Measurements from ENCODE around the gene C19orf25.

The C19orf25 gene

GRCh38 chr19:1466461-1467214 is 12.4 kb downstream of the C19orf25 start:
- no peak for DNase-seq (ENCODE audit: low read depth)

- DNase-seq (ENCODE audit: low read depth), result no peak
These were observed 13.0 kb downstream of the C19orf25 start for GRCh38 chr19:1466018-1466460.

- DNase-seq (ENCODE audit: low read depth), result no peak
These were observed 13.6 kb downstream of the C19orf25 start for GRCh38 chr19:1465191-1466016.

- DNase-seq (ENCODE audit: low read depth), result no peak
These were observed 17.2 kb downstream of the C19orf25 start for GRCh38 chr19:1461862-1462261.

GRCh38 chr19:1460033-1460995 is 18.7 kb downstream of the C19orf25 start:
- no peak for DNase-seq (ENCODE audit: low read depth)

GRCh38 chr19:1459479-1459878 is 19.5 kb downstream of the C19orf25 start:
- DNase-seq (ENCODE audit: low read depth), result no peak

- DNase-seq (ENCODE audit: low read depth), result no peak
These were observed 21.1 kb downstream of the C19orf25 start for GRCh38 chr19:1457892-1458291.

GRCh38 chr19:1457031-1457739 is 21.8 kb downstream of the C19orf25 start:
- DNase-seq (ENCODE audit: low read depth), result no peak

GRCh38 chr19:1456121-1456900 is 22.7 kb downstream of the C19orf25 start:
- DNase-seq (ENCODE audit: low read depth), result no peak

GRCh38 chr19:1455336-1456120 is 23.5 kb downstream of the C19orf25 start:
- DNase-seq (ENCODE audit: low read depth), result no peak

- DNase-seq (ENCODE audit: low read depth), result no peak
These were observed 24.0 kb downstream of the C19orf25 start for GRCh38 chr19:1455002-1455335.

GRCh38 chr19:1453525-1454364 is 25.3 kb downstream of the C19orf25 start:
- DNase-seq (ENCODE audit: low read depth), result no peak

- DNase-seq (ENCODE audit: low read depth), result no peak
These were observed 26.1 kb downstream of the C19orf25 start for GRCh38 chr19:1452802-1453524.

- DNase-seq (ENCODE audit: low read depth), result no peak
These were observed 26.9 kb downstream of the C19orf25 start for GRCh38 chr19:1451916-1452801.

- no peak for DNase-seq (ENCODE audit: low read depth)
These were observed 28.0 kb downstream of the C19orf25 start for GRCh38 chr19:1450735-1451731.
